Neural progenitor cell (in vitro differentiated cells): ENCODE data around the gene NFIX.
A peak's percentile ranks its signal among the peaks of the same experiment; 100 is the strongest.

Experiments
- CTCF ChIP-seq: fragments of 200-600 bp; sonication (generic); IDR thresholded peaks from 2 replicates; pipeline ENCODE4 v1.5.1; 2017; ENCODE audit warnings: antibody characterized with exemption, mild to moderate bottlenecking
- EZH2phosphoT487 ChIP-seq: fragments of 200-600 bp; sonication (generic); IDR thresholded peaks from 2 replicates; pipeline ENCODE4 v1.6.1; 2017; ENCODE audit warnings: antibody characterized with exemption

- TF ChIP-seq CTCF (no peak), EZH2phosphoT487 (peak; percentile 97)
Measured at GRCh38 chr19:13010038-13010991, 15.0 kb downstream of the NFIX start.
